ENCODE results near the gene SORCS2. TPM values are rescaled to one million over a fixed set of nuclear protein-coding genes. Genes with fewer than 3 reads are reported as not detected.

SORCS2 gene
- total and polyA plus RNA-seq, 7 donors: 0.18 to 1.5 (median 0.36) TPM

- Histone ChIP-seq H3K27me3 (ENCODE audit: insufficient read depth in 3 of 3, low read length in 2 of 3) (peaks cover 0 to 35% (median 5%) of the 10 kb centered on the region in 3 donors), H3K4me1 (peaks cover 7% of the 10 kb centered on the region), H3K27ac (no peak overlapping the region), H3K4me3 (no peak overlapping the region), H3K9me3 (no peaks in the 10 kb centered on the region), H3K36me3 (ENCODE audit: insufficient read depth in 1 of 2, low read depth in 1 of 2) (no peaks in the 10 kb centered on the region)
- DNase-seq (peak in 1 of 2 donors; percentile 50), ATAC-seq (peak in 2 of 4 donors; percentile 35 to 36)
- peak; percentile 39 for TF ChIP-seq CTCF (IDR thresholded peaks at IDR 0.05)
- intact Hi-C loops (cut with DNase I): loop anchor here in 1 of 2 donors (5.0 kb wide), 1 partner anchor 608 kb away; no protein-coding TSS in a partner anchor
- WGBS, 3 donors: 39 to 53% (median 52%) methylated on average over 6 of the region's 6 CpGs
Observed at GRCh38 chr4:7194251-7195140, 2.2 kb downstream of the SORCS2 start.

DNA sequence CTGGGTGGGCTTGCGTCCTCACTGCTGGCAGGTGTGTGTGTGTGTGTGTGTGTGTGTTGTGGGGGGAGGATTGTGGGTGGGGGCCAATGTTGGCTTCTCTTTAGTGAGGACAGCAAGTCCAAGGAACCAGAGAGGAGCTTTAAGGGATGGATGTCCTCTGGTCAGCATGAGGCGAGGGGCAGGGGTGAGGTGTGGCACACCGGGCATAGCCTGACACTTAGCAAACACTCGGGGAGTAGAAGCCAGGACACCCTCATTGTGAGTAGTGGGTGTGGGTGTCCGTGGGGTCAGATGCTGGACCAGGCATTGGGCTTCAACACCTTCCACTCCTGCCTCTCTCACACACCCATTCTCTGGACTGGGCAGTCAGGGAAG, 2.8 kb downstream of the SORCS2 start:
- no peaks in the 10 kb centered on the region for H3K36me3 ChIP-seq (ENCODE audit: insufficient read depth in 1 of 2, low read depth in 1 of 2)
- TF ChIP-seq CTCF (IDR thresholded peaks at IDR 0.05): no peak
- no peak overlapping the region for H3K27ac ChIP-seq
- H3K4me3 ChIP-seq: no peak overlapping the region
- H3K4me1 ChIP-seq: peaks cover 7% of the 10 kb centered on the region
- intact Hi-C loops (cut with DNase I): no loop called here
- no peaks in the 10 kb centered on the region for H3K9me3 ChIP-seq
- H3K27me3 ChIP-seq (ENCODE audit: insufficient read depth in 3 of 3, low read length in 2 of 3): peaks cover 0 to 35% (median 5%) of the 10 kb centered on the region in 3 donors
- ATAC-seq: no peak
- DNase-seq: no peak
- WGBS, 3 donors: 87 to 92% (median 88%) methylated on average over 5 of the region's 5 CpGs

GRCh38 chr4:7195546-7196287, 3.4 kb downstream of the SORCS2 start:
- TF ChIP-seq CTCF (IDR thresholded peaks at IDR 0.05): no peak
- no peak for ATAC-seq
- no peaks in the 10 kb centered on the region for H3K36me3 ChIP-seq (ENCODE audit: insufficient read depth in 1 of 2, low read depth in 1 of 2)
- DNase-seq: no peak
- 51 to 55% (median 54%) methylated on average over 14 of the region's 14 CpGs for WGBS, 3 donors
- intact Hi-C loops (cut with DNase I): no loop called here
- no peak overlapping the region for H3K27ac ChIP-seq
- peaks cover 7% of the 10 kb centered on the region for H3K4me1 ChIP-seq
- no peaks in the 10 kb centered on the region for H3K9me3 ChIP-seq
- no peak overlapping the region for H3K4me3 ChIP-seq
- peaks cover 0 to 35% (median 5%) of the 10 kb centered on the region in 3 donors for H3K27me3 ChIP-seq (ENCODE audit: insufficient read depth in 3 of 3, low read length in 2 of 3)

- Histone ChIP-seq H3K4me3 (no peak overlapping the region), H3K27ac (no peak overlapping the region), H3K4me1 (peaks cover 7% of the 10 kb centered on the region), H3K9me3 (no peaks in the 10 kb centered on the region), H3K36me3 (ENCODE audit: insufficient read depth in 1 of 2, low read depth in 1 of 2) (no peaks in the 10 kb centered on the region), H3K27me3 (ENCODE audit: insufficient read depth in 3 of 3, low read length in 2 of 3) (peaks cover 0 to 32% (median 3%) of the 10 kb centered on the region in 3 donors)
- 21 to 26% (median 25%) methylated on average over 7 of the region's 7 CpGs for WGBS, 3 donors
- DNase-seq (no peak), ATAC-seq (no peak)
- no peak for TF ChIP-seq CTCF (IDR thresholded peaks at IDR 0.05)
- intact Hi-C loops (cut with DNase I): no loop called here
Observed at GRCh38 chr4:7196288-7196651, 3.9 kb downstream of the SORCS2 start.

All from psoas muscle (tissue), 8 donors.